ENCODE results near the gene SOX30. TPM values are rescaled to one million over a fixed set of nuclear protein-coding genes. Genes with fewer than 3 reads are reported as not detected.

Gene SOX30
- total RNA-seq, 3 donors from 2014 or later (not counting 1 experiment from before 2014, with no cell fraction given), result 0.09 TPM; not detected in 2

- Histone ChIP-seq H3K4me3 (ENCODE audit: low read length) (no peak overlapping the region), H3K27me3 (ENCODE audit: control insufficient read depth, insufficient read depth, low read length) (no peaks in the 10 kb centered on the region), H3K27ac (ENCODE audit: low read length) (no peak overlapping the region), H3K4me1 (ENCODE audit: control insufficient read depth, insufficient read depth, low read length) (no peaks in the 10 kb centered on the region), H3K9me3 (ENCODE audit: control insufficient read depth, insufficient read depth, low read length) (no peaks in the 10 kb centered on the region), H3K36me3 (ENCODE audit: control insufficient read depth, insufficient read depth, low read length) (no peaks in the 10 kb centered on the region)
- intact Hi-C loops (cut with micrococcal nuclease), result no loop called here
- Mint-ChIP-seq H3K4me1 (peaks cover 7% of the 10 kb centered on the region in 2 donors), H3K36me3 (peaks cover 11% of the 10 kb centered on the region), H3K4me3 (no peak overlapping the region), H3K9me3 (no peaks in the 10 kb centered on the region), H3K27ac (no peak overlapping the region), H3K27me3 (ENCODE audit: low read depth in 2 of 2) (peaks cover 3 to 22% of the 10 kb centered on the region in 2 donors)
- DNase-seq, result no peak
- ATAC-seq, result no peak
- WGBS (ENCODE audit: insufficient coverage), result 99% methylated on average over 8 of the region's 8 CpGs
- TF ChIP-seq, protein P1, sequence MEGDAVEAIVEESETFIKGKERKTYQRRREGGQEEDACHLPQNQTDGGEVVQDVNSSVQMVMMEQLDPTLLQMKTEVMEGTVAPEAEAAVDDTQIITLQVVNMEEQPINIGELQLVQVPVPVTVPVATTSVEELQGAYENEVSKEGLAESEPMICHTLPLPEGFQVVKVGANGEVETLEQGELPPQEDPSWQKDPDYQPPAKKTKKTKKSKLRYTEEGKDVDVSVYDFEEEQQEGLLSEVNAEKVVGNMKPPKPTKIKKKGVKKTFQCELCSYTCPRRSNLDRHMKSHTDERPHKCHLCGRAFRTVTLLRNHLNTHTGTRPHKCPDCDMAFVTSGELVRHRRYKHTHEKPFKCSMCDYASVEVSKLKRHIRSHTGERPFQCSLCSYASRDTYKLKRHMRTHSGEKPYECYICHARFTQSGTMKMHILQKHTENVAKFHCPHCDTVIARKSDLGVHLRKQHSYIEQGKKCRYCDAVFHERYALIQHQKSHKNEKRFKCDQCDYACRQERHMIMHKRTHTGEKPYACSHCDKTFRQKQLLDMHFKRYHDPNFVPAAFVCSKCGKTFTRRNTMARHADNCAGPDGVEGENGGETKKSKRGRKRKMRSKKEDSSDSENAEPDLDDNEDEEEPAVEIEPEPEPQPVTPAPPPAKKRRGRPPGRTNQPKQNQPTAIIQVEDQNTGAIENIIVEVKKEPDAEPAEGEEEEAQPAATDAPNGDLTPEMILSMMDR (IDR thresholded peaks at IDR 0.05), result no peak
Measured at GRCh38 chr5:157618191-157618765, 34.0 kb downstream of the SOX30 start.

DNA sequence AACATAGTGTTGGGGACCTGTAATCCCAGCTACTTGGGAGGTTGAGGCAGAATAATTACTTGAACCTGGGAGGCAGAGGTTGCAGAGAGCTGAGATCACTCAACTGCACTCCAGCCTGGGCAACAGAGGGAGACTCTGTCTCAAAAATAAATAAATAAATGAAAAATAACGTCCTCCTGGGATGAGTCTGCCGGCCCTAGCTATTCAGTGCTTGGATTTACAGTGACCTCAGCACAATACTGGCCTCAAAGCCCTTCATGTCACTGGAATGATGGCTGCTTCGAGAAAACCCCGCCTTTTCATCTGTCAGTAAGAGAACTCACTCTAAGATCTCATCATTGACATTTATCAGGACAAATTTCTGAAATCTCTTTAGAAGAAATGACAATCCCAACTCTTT is 35.5 kb downstream of the SOX30 start:
- Histone ChIP-seq H3K9me3 (ENCODE audit: control insufficient read depth, insufficient read depth, low read length) (no peaks in the 10 kb centered on the region), H3K27ac (ENCODE audit: low read length) (no peak overlapping the region), H3K4me1 (ENCODE audit: control insufficient read depth, insufficient read depth, low read length) (no peaks in the 10 kb centered on the region), H3K4me3 (ENCODE audit: low read length) (no peak overlapping the region), H3K36me3 (ENCODE audit: control insufficient read depth, insufficient read depth, low read length) (no peaks in the 10 kb centered on the region), H3K27me3 (ENCODE audit: control insufficient read depth, insufficient read depth, low read length) (no peaks in the 10 kb centered on the region)
- no peaks in the 10 kb centered on the region for H3K9me3 Mint-ChIP-seq
- intact Hi-C loops (cut with micrococcal nuclease), result no loop called here
- H3K4me1 Mint-ChIP-seq, result peaks cover 9 to 15% of the 10 kb centered on the region in 2 donors
- 91% methylated on average over 4 of the region's 4 CpGs for WGBS (ENCODE audit: insufficient coverage)
- peaks cover 3 to 8% of the 10 kb centered on the region in 2 donors for H3K27me3 Mint-ChIP-seq (ENCODE audit: low read depth in 2 of 2)
- peaks cover 8% of the 10 kb centered on the region for H3K36me3 Mint-ChIP-seq
- TF ChIP-seq, protein P1 (IDR thresholded peaks at IDR 0.05), result no peak
- DNase-seq (no peak), ATAC-seq (no peak)
- no peak overlapping the region for H3K27ac Mint-ChIP-seq
- no peak overlapping the region for H3K4me3 Mint-ChIP-seq

DNA sequence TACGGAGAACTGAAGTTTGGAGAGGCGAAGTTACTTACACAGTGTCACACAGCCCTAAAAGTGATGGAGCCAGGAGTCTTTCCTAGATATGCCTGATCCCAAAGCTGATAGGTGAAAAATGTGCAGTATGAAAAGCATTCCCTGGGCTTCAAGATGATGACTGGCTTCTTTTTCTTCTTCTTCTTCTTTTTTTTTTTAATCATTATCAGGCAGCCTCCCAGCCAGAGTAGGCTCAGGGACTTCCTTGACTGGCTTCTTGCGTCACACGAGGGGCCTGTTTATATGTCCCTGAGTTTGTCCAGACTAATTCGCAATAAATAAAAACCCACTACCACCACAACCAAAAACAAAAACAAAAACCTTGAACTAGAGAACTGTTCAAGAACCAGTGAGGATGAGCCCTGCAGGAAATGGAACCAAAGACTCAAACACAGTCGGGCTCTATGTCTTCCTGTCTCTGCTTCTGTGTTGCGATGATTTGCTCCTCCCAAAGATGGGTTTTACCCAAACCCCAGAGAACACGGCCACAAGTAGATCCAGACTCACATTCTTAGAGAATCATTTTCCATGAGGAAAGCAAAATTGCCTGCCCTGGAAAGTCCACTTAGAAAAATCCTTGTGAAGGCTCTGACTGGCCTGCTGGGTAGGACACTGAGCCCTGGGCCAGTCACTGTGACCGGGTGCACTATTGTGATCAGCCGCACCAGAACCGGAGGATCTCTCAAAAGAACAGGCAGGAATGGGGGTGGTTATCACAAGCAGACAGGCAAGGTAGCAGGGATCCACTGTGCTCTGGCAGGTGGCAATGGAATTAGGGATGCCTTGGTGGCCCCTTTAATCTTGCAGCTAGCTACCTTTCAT is 38.6 kb downstream of the SOX30 start:
- no peaks in the 10 kb centered on the region for H3K27me3 Mint-ChIP-seq (ENCODE audit: low read depth in 2 of 2)
- Histone ChIP-seq H3K27ac (ENCODE audit: low read length) (no peak overlapping the region), H3K9me3 (ENCODE audit: control insufficient read depth, insufficient read depth, low read length) (no peaks in the 10 kb centered on the region), H3K36me3 (ENCODE audit: control insufficient read depth, insufficient read depth, low read length) (no peaks in the 10 kb centered on the region), H3K4me3 (ENCODE audit: low read length) (no peak overlapping the region), H3K4me1 (ENCODE audit: control insufficient read depth, insufficient read depth, low read length) (peaks cover 1% of the 10 kb centered on the region), H3K27me3 (ENCODE audit: control insufficient read depth, insufficient read depth, low read length) (no peaks in the 10 kb centered on the region)
- peak overlapping the region in 1 of 2 donors; percentile 43 for H3K27ac Mint-ChIP-seq
- H3K4me1 Mint-ChIP-seq, result peaks cover 12 to 22% of the 10 kb centered on the region in 2 donors
- H3K9me3 Mint-ChIP-seq, result no peaks in the 10 kb centered on the region
- DNase-seq (peak in 1 of 2 donors; percentile 48), ATAC-seq (no peak)
- 66% methylated on average over 10 of the region's 11 CpGs for WGBS (ENCODE audit: insufficient coverage)
- no peak overlapping the region for H3K4me3 Mint-ChIP-seq
- intact Hi-C loops (cut with micrococcal nuclease), result no loop called here
- TF ChIP-seq, protein P1 (IDR thresholded peaks at IDR 0.05), result no peak
- H3K36me3 Mint-ChIP-seq, result no peaks in the 10 kb centered on the region
